Activated B cell treated with CpG ODN at 0.5 μM for 24 hours (primary cell): ENCODE results near the gene HBA1. TPM values are rescaled to one million over a fixed set of nuclear protein-coding genes. Genes with fewer than 3 reads are reported as not detected.

ENCODE experiments used
- ATAC-seq: fragments of 200-7000 bp; cut with Tn5 transposase; one replicate; pipeline ENCODE4 v1.10.0; 2021; ENCODE audit warnings: low read depth, mild to moderate bottlenecking, moderate library complexity
- CTCF ChIA-PET: fragments of 350-600 bp; sonication (Branson Sonifier 250); formaldehyde crosslinking; loops from one replicate; lab custom pipeline; 2021; ENCODE audit warnings: antibody characterized with exemption; lab: Charles Lee
- POLR2A ChIA-PET: fragments of 350-600 bp; sonication (Branson Sonifier 250); formaldehyde crosslinking; loops from one replicate; lab custom pipeline; 2021; ENCODE audit warnings: antibody characterized with exemption; lab: Charles Lee
- DNase-seq: peaks from one replicate; pipeline ENCODE4 v3.0.0; 2022
- H3K27ac Mint-ChIP-seq: one replicate; pipeline ENCODE4 v1.8.0; 2020; ENCODE audit warnings: mixed read lengths
- H3K27me3 Mint-ChIP-seq: one replicate; pipeline ENCODE4 v1.8.0; 2021; ENCODE audit warnings: mixed read lengths
- H3K36me3 Mint-ChIP-seq: one replicate; pipeline ENCODE4 v1.8.0; 2021; ENCODE audit warnings: low read depth, mixed read lengths
- H3K4me1 Mint-ChIP-seq: one replicate; pipeline ENCODE4 v1.8.0; 2021; ENCODE audit warnings: mixed read lengths
- H3K4me3 Mint-ChIP-seq: one replicate; pipeline ENCODE4 v1.8.0; 2020; ENCODE audit warnings: mild to moderate bottlenecking, mixed read lengths
- H3K9me3 Mint-ChIP-seq: one replicate; pipeline ENCODE4 v1.8.0; 2020; ENCODE audit warnings: mixed read lengths
- intact Hi-C: fragments of 100-400 bp; cut with micrococcal nuclease; formaldehyde crosslinking; loops from one replicate; pipeline ENCODE4 v1.15.1; 2024
- total RNA-seq: library from RNA; stranded (reverse); gene quantifications from 2 replicates; pipeline ENCODE4 v1.2.3, GENCODE V29; 2022
- TF ChIP-seq, protein P1 (sequence below): fragments of 200-600 bp; IDR thresholded peaks from one replicate; pipeline ENCODE4 v1.8.0; 2022; ENCODE audit warnings: antibody characterized with exemption, mild to moderate bottlenecking

HBA1 gene
- total RNA-seq, 1 donor from 2014 or later, result 109 TPM

DNA sequence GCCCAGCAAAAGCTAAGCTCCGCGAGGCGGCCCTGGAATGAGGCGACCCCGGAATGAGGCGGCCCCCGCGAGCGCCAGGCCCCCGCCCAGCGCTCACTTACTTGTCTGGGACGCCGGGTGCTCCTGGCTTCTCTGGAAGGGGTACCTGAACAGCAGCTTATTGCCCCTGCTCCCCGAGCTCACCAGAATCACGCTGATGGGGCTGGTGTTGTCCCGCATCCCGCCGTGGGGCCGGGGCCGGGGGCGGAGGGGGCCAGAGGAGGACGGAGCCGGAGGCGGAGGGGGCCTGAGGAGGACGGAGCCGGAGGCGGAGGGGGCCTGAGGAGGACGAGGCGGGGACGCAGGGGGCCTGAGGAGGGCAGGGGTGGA is 38.4 kb upstream of the HBA1 start:
- TF ChIP-seq, protein P1, sequence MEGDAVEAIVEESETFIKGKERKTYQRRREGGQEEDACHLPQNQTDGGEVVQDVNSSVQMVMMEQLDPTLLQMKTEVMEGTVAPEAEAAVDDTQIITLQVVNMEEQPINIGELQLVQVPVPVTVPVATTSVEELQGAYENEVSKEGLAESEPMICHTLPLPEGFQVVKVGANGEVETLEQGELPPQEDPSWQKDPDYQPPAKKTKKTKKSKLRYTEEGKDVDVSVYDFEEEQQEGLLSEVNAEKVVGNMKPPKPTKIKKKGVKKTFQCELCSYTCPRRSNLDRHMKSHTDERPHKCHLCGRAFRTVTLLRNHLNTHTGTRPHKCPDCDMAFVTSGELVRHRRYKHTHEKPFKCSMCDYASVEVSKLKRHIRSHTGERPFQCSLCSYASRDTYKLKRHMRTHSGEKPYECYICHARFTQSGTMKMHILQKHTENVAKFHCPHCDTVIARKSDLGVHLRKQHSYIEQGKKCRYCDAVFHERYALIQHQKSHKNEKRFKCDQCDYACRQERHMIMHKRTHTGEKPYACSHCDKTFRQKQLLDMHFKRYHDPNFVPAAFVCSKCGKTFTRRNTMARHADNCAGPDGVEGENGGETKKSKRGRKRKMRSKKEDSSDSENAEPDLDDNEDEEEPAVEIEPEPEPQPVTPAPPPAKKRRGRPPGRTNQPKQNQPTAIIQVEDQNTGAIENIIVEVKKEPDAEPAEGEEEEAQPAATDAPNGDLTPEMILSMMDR, result no peak
- Mint-ChIP-seq H3K27ac (peak overlapping the region; percentile 50), H3K36me3 (peaks cover 4% of the 10 kb centered on the region), H3K9me3 (no peaks in the 10 kb centered on the region), H3K4me1 (peaks cover 11% of the 10 kb centered on the region), H3K4me3 (peak overlapping the region; percentile 78), H3K27me3 (no peaks in the 10 kb centered on the region)
- DNase-seq, result peak; percentile 39
- ChIA-PET CTCF (interaction anchor here (1.9 kb wide), 1 partner anchor 20 kb away, joined by 5 read pairs; no protein-coding TSS in a partner anchor), POLR2A (interaction anchor here (0.7 to 1.6 kb wide), 3 partner anchors 52 to 127 kb away, joined by 3 read pairs; no protein-coding TSS in a partner anchor)
- peak; percentile 23 for ATAC-seq
- intact Hi-C loops, result loop anchor here (2.0 to 5.0 kb wide), 3 partner anchors 59 to 389 kb away; partner anchors contain the start of genes CAPN15, FAM234A and MPG

DNA sequence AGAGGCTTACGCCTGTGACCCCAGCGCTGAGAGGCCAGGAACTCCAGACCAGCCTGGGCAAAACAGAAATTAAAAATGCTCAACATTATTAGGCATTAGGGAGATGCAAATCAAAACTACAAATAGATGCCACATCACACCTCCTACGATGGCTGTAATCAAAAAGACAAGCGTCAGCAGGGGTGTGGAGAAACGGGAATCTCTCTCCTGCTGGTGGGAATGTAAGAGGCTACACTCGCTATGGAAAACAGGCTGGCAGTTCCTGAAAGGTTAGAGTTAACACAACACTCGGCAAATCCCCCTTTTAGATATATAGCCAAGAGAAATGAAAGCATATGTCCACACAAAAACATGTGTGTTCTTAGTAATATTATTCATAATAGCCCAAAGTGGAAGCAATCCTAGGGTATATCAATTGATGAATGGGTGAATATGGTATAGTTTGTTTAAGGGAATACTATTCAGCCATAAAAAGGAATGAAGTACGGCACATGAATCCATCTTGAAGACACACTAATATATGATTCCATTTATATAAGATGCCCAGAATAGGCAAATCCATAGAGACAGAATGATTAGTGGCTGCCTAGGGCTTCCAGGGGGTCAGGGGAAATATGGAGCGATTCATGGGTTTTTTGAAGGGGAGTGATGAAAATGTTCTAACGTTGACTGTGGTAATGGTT is 36.2 kb upstream of the HBA1 start:
- DNase-seq (no peak), ATAC-seq (no peak)
- peaks cover 4% of the 10 kb centered on the region for H3K36me3 Mint-ChIP-seq
- ChIA-PET POLR2A (interaction anchor here (0.9 to 1.4 kb wide), 2 partner anchors 11 to 33 kb away, joined by 4 to 7 read pairs; no protein-coding TSS in a partner anchor), CTCF (interaction anchor here (0.9 kb wide), 1 partner anchor 23 kb away, joined by 3 read pairs; no protein-coding TSS in a partner anchor)
- peaks cover 7% of the 10 kb centered on the region for H3K27me3 Mint-ChIP-seq
- H3K9me3 Mint-ChIP-seq, result no peaks in the 10 kb centered on the region
- peaks cover 11% of the 10 kb centered on the region for H3K4me1 Mint-ChIP-seq
- TF ChIP-seq, protein P1, result no peak
- peak overlapping the region; percentile 33 for H3K4me3 Mint-ChIP-seq
- H3K27ac Mint-ChIP-seq, result peak overlapping the region; percentile 65
- intact Hi-C loops, result no loop called here

DNA sequence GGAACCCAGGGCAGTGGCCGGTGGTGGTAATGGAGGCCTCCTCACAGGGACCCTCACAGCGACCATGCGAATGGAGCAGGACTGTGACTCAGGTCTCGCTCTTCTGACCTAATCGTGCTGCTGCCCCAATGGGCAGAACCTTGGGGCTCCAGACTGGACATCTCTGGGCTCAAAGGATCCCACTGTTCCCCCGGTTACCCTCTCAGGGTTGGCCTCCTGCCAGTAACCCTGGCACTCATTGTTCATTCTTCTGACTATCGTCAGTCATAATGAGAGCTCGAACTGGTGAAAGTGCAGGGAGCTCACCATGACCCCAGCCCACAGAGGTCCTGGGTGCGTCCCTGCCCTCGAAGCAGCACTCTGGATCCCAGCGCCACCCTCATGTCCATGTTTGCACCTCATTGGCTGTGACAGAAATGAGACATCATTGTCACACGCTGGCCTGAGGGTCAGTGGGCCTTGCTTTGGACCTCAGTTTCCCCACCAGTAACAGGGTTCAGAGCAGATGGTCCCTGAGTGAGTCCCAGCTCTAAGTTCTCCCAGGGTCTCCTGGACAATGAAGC is 34.0 kb upstream of the HBA1 start:
- TF ChIP-seq, protein P1, result no peak
- ChIA-PET CTCF (no interaction called here), POLR2A (no interaction called here)
- Mint-ChIP-seq H3K27ac (no peak overlapping the region), H3K4me3 (no peak overlapping the region), H3K9me3 (no peaks in the 10 kb centered on the region), H3K27me3 (peaks cover 9% of the 10 kb centered on the region), H3K36me3 (peaks cover 4% of the 10 kb centered on the region), H3K4me1 (peaks cover 7% of the 10 kb centered on the region)
- no peak for DNase-seq
- no peak for ATAC-seq
- intact Hi-C loops, result no loop called here

DNA sequence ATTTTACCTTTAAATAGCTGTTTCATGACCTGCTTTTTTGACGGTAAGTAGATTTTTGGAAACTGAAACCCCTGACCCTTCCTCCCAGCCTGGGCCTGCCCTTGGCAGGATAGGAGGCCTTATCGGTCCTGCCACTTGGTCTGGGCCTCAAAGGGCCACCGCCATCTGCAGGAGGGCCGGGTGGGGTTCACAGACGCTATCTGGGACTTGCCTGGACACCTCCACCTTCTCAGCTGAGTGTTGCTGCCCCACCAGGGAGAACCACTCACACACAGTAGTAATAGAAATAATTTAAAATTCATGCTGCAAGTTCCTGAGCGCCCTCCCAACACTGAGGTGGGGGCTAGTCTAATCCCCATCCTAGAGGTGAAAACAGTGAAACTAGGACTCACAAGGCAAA is 33.4 kb upstream of the HBA1 start:
- DNase-seq (no peak), ATAC-seq (no peak)
- no peak overlapping the region for H3K4me3 Mint-ChIP-seq
- peaks cover 4% of the 10 kb centered on the region for H3K36me3 Mint-ChIP-seq
- peaks cover 9% of the 10 kb centered on the region for H3K27me3 Mint-ChIP-seq
- CTCF ChIA-PET, result no interaction called here
- POLR2A ChIA-PET, result no interaction called here
- no peak overlapping the region for H3K27ac Mint-ChIP-seq
- TF ChIP-seq, protein P1, result no peak
- no peaks in the 10 kb centered on the region for H3K9me3 Mint-ChIP-seq
- intact Hi-C loops, result no loop called here
- peaks cover 5% of the 10 kb centered on the region for H3K4me1 Mint-ChIP-seq

DNA sequence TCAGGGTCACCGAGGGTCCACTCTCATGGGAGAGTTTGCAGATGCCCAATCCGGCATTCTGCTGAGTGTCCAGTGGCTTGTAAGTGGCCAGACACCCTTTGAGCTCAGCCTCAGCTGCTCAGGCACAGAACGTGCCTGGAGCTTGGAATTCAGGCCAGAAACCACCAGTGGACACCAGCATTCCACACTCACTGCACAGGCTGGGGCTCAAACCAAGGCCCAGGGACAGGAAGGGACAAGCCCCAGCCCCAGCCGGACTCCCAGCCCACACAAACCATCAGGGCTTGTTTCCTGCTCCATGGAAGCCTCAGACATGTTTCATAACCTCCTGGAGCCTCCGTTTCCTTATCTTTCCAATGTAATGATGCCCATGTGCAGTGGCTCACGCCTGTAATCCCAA is 33.0 kb upstream of the HBA1 start:
- Mint-ChIP-seq H3K27ac (no peak overlapping the region), H3K4me1 (peaks cover 5% of the 10 kb centered on the region), H3K27me3 (peaks cover 9% of the 10 kb centered on the region), H3K9me3 (no peaks in the 10 kb centered on the region), H3K4me3 (no peak overlapping the region), H3K36me3 (peaks cover 3% of the 10 kb centered on the region)
- ChIA-PET POLR2A (no interaction called here), CTCF (no interaction called here)
- TF ChIP-seq, protein P1, result no peak
- DNase-seq, result no peak
- no peak for ATAC-seq
- intact Hi-C loops, result no loop called here
